Tibial nerve (tissue), 4 donors: Measurements from ENCODE around the gene HMGCLL1. TPM values are rescaled to one million over a fixed set of nuclear protein-coding genes. Genes with fewer than 3 reads are reported as not detected.

Source experiments
- DNase-seq, 2 donors: peaks; one replicate each; pipeline ENCODE4 v3.0.0-alpha.2; 2019; ENCODE audit warnings: low spot score in 2 of 2
- H3K27ac ChIP-seq, 4 donors: fragments of 200-600 bp; sonication (generic) in 3 of 4; one replicate each; pipeline ENCODE4 v1.5.1; 2017 to 2019; ENCODE audit warnings: mild to moderate bottlenecking in 1 of 4
- H3K27me3 ChIP-seq, 2 donors: fragments of 200-600 bp; sonication (generic) in 1 of 2; one replicate each; pipeline versions ENCODE4 v1.5.1 to v1.6.0; 2017 to 2019
- H3K36me3 ChIP-seq, 3 donors: fragments of 200-600 bp; sonication (generic); one replicate each; pipeline ENCODE4 v1.5.1; 2018 to 2019
- H3K4me1 ChIP-seq, 4 donors: fragments of 200-600 bp; sonication (generic) in 3 of 4; one replicate each; pipeline ENCODE4 v1.5.1; 2017 to 2019
- H3K4me3 ChIP-seq, 4 donors: fragments of 200-600 bp; sonication (generic) in 3 of 4; one replicate each; pipeline ENCODE4 v1.5.1; 2017 to 2019; ENCODE audit warnings: mild to moderate bottlenecking in 1 of 4, moderate library complexity in 1 of 4
- H3K9me3 ChIP-seq, 4 donors: fragments of 200-600 bp; sonication (generic) in 3 of 4; one replicate each; pipeline ENCODE4 v1.5.1; 2017 to 2019
- CTCF ChIP-seq, 5 experiments: fragments of 200-600 bp in 3 of 5; fragments of 450-650 bp in 2 of 5; sonication (generic) in 3 of 5; IDR thresholded peaks; one replicate each; pipeline ENCODE4 v1.5.1; 2016 to 2019; ENCODE audit warnings: antibody characterized with exemption in 5 of 5, mild to moderate bottlenecking in 3 of 5, moderate library complexity in 2 of 5
- EP300 ChIP-seq, 2 donors: sonication (generic); formaldehyde crosslinking; IDR thresholded peaks; one replicate each; pipeline ENCODE4 v1.6.1; 2017; ENCODE audit warnings: antibody characterized with exemption in 2 of 2, mild to moderate bottlenecking in 1 of 2
- POLR2A ChIP-seq, 2 donors: fragments of 450-650 bp; IDR thresholded peaks; one replicate each; pipeline ENCODE4 v1.6.1; 2017; ENCODE audit warnings: antibody characterized with exemption in 2 of 2, mild to moderate bottlenecking in 2 of 2, moderate library complexity in 2 of 2
- WGBS, 2 donors: methylation state at CpG; one replicate each; pipeline ENCODE4 v1.1.5; 2018; 5-methylcytosine and 5-hydroxymethylcytosine counted together
- total RNA-seq, 4 donors: library from RNA; depleted of rRNA; stranded (reverse); fragments of >200 nt; gene quantifications; one replicate each; pipeline ENCODE4 v1.1.0, GENCODE V29; 2016

Gene HMGCLL1
- total RNA-seq = 10 to 100 TPM in 1 of 4 donors, 1 to 10 TPM in 3; 1.7 to 10.8 (median 2.1) TPM

GRCh38 chr6:55578537-55579363 is at the start of gene HMGCLL1:
TSS of gene HMGCLL1 (minus strand) at chr6:55579192. CDS start at chr6:55579055, 137 bp downstream.
- peak within 1 kb of the TSS in 2 of 4 donors; percentile 48 to 53 for H3K27ac ChIP-seq
- WGBS, 2 donors = 9 to 13% methylated on average over 20 to 49 of the region's 49 CpGs
- peak within 1 kb of the TSS; percentile 30 to 55 (median 43) for H3K4me3 ChIP-seq

GRCh38 chr6:55621993-55622392 is 43.0 kb upstream of the HMGCLL1 start:
- H3K27ac ChIP-seq = no peak overlapping the region
- DNase-seq = no peak
- TF ChIP-seq CTCF (IDR thresholded peaks at IDR 0.05) (no peak), EP300 (IDR thresholded peaks at IDR 0.05) (no peak), POLR2A (IDR thresholded peaks at IDR 0.05) (no peak)

More at GRCh38 chr6:55578537-55579363, at the start of gene HMGCLL1:
- DNase-seq = no peak
- peaks cover 0 to 8% (median 0%) of the 10 kb centered on the region in 4 donors for H3K4me1 ChIP-seq
- TF ChIP-seq EP300 (IDR thresholded peaks at IDR 0.05) = no peak
- TF ChIP-seq CTCF (IDR thresholded peaks at IDR 0.05) = no peak
- no peak for TF ChIP-seq POLR2A (IDR thresholded peaks at IDR 0.05)
- H3K27me3 ChIP-seq = no peaks in the 10 kb centered on the region
- H3K9me3 ChIP-seq = peaks cover 0 to 3% (median under 1%) of the 10 kb centered on the region in 4 donors
- H3K36me3 ChIP-seq = no peaks in the 10 kb centered on the region

GRCh38 chr6:55621244-55621643 is 42.3 kb upstream of the HMGCLL1 start:
- Histone ChIP-seq H3K27ac (no peak overlapping the region), H3K9me3 (peaks cover 0 to 7% (median 0%) of the 10 kb centered on the region in 4 donors), H3K27me3 (no peaks in the 10 kb centered on the region), H3K4me3 (no peak overlapping the region), H3K36me3 (no peaks in the 10 kb centered on the region), H3K4me1 (no peaks in the 10 kb centered on the region)
- DNase-seq = no peak
- TF ChIP-seq CTCF (IDR thresholded peaks at IDR 0.05) = no peak
- TF ChIP-seq POLR2A (IDR thresholded peaks at IDR 0.05) = no peak
- no peak for TF ChIP-seq EP300 (IDR thresholded peaks at IDR 0.05)
- 91 to 92% methylated on average over 3 of the region's 3 CpGs for WGBS, 2 donors

More at GRCh38 chr6:55621993-55622392, 43.0 kb upstream of the HMGCLL1 start:
- no peaks in the 10 kb centered on the region for H3K36me3 ChIP-seq
- H3K27me3 ChIP-seq = no peaks in the 10 kb centered on the region
- 93 to 97% methylated on average over 1 of the region's 1 CpG for WGBS, 2 donors
- H3K9me3 ChIP-seq = peaks cover 0 to 7% (median 0%) of the 10 kb centered on the region in 4 donors
- H3K4me3 ChIP-seq = no peak overlapping the region
- no peaks in the 10 kb centered on the region for H3K4me1 ChIP-seq

GRCh38 chr6:55617272-55617671 is 38.3 kb upstream of the HMGCLL1 start:
- no peaks in the 10 kb centered on the region for H3K36me3 ChIP-seq
- no peak for DNase-seq
- H3K27me3 ChIP-seq = no peaks in the 10 kb centered on the region
- no peak overlapping the region for H3K4me3 ChIP-seq
- H3K4me1 ChIP-seq = no peaks in the 10 kb centered on the region
- WGBS, 2 donors = 89 to 95% methylated on average over 5 of the region's 5 CpGs
- no peak for TF ChIP-seq EP300 (IDR thresholded peaks at IDR 0.05)
- no peak for TF ChIP-seq POLR2A (IDR thresholded peaks at IDR 0.05)
- no peak for TF ChIP-seq CTCF (IDR thresholded peaks at IDR 0.05)
- H3K9me3 ChIP-seq = peaks cover 0 to 14% (median 0%) of the 10 kb centered on the region in 4 donors
- H3K27ac ChIP-seq = no peak overlapping the region

GRCh38 chr6:55604021-55604420 is 25.0 kb upstream of the HMGCLL1 start:
- no peak for TF ChIP-seq EP300 (IDR thresholded peaks at IDR 0.05)
- TF ChIP-seq POLR2A (IDR thresholded peaks at IDR 0.05) = no peak
- TF ChIP-seq CTCF (IDR thresholded peaks at IDR 0.05) = no peak
- Histone ChIP-seq H3K4me3 (no peak overlapping the region), H3K27me3 (no peaks in the 10 kb centered on the region), H3K9me3 (no peaks in the 10 kb centered on the region), H3K27ac (no peak overlapping the region), H3K4me1 (peaks cover 0 to 8% (median 0%) of the 10 kb centered on the region in 4 donors), H3K36me3 (no peaks in the 10 kb centered on the region)
- no peak for DNase-seq
